H9 (cell line): Measurements from ENCODE around the gene TMEM151B. TPM values are rescaled to one million over a fixed set of nuclear protein-coding genes. Genes with fewer than 3 reads are reported as not detected.

Experiments
- DNase-seq: peaks from one replicate; pipeline ENCODE4 v3.0.0-alpha.2; 2017
- H2AFZ ChIP-seq: one replicate; pipeline ENCODE4 v1.6.1; 2013; ENCODE audit warnings: mild to moderate bottlenecking, low read length, control low read depth, moderate library complexity
- H2AK5ac ChIP-seq: 2 replicates; pipeline ENCODE4 v1.6.1; 2013; ENCODE audit warnings: low read length, control low read depth, mixed read lengths; ENCODE audit not compliant: insufficient read length
- H2BK120ac ChIP-seq: one replicate; pipeline ENCODE4 v1.6.1; 2013; ENCODE audit warnings: low read depth, mild to moderate bottlenecking, low read length, control low read depth, inconsistent platforms; ENCODE audit not compliant: poor library complexity, severe bottlenecking
- H2BK12ac ChIP-seq: 2 replicates; pipeline ENCODE4 v1.6.1; 2013; ENCODE audit warnings: low read length, control low read depth, mixed read lengths, low read depth; ENCODE audit not compliant: insufficient read length
- H2BK15ac ChIP-seq: 2 replicates; pipeline ENCODE4 v1.6.1; 2013; ENCODE audit warnings: low read depth, low read length, control low read depth
- H2BK20ac ChIP-seq: one replicate; pipeline ENCODE4 v1.6.1; 2013; ENCODE audit warnings: low read depth, mild to moderate bottlenecking, low read length, control low read depth, inconsistent platforms; ENCODE audit not compliant: poor library complexity, severe bottlenecking
- H2BK5ac ChIP-seq: 2 replicates; pipeline ENCODE4 v1.6.1; 2013; ENCODE audit warnings: low read length, control low read depth, mixed read lengths; ENCODE audit not compliant: insufficient read length
- H3K14ac ChIP-seq: 2 replicates; pipeline ENCODE4 v1.6.1; 2013; ENCODE audit warnings: low read length, control low read depth; ENCODE audit not compliant: insufficient read depth
- H3K18ac ChIP-seq: 2 replicates; pipeline ENCODE4 v1.6.1; 2013; ENCODE audit warnings: low read depth, mild to moderate bottlenecking, mixed read lengths, low read length, control low read depth; ENCODE audit not compliant: insufficient read length
- H3K23ac ChIP-seq: 2 replicates; pipeline ENCODE4 v1.6.1; 2013; ENCODE audit warnings: low read length, control low read depth, mixed read lengths, low read depth; ENCODE audit not compliant: insufficient read length
- H3K23me2 ChIP-seq: 2 replicates; pipeline ENCODE4 v1.6.1; 2013; ENCODE audit warnings: low read depth, mild to moderate bottlenecking, mixed read lengths, low read length, control low read depth; ENCODE audit not compliant: insufficient read length, poor library complexity, severe bottlenecking
- H3K27ac ChIP-seq: 2 replicates; pipeline ENCODE4 v1.5.1; 2013; ENCODE audit warnings: low read length, control low read depth, mixed read lengths, low read depth; ENCODE audit not compliant: insufficient read length
- H3K27me3 ChIP-seq: 2 replicates; pipeline ENCODE4 v1.6.1; 2013; ENCODE audit warnings: low read length, control low read depth, inconsistent platforms; ENCODE audit not compliant: insufficient read depth
- H3K4ac ChIP-seq: 2 replicates; pipeline ENCODE4 v1.6.1; 2013; ENCODE audit warnings: low read depth, mild to moderate bottlenecking, control low read depth, inconsistent platforms, low read length, moderate library complexity
- H3K4me1 ChIP-seq: 2 replicates; pipeline ENCODE4 v1.6.1; 2013; ENCODE audit warnings: low read length, control low read depth, inconsistent platforms; ENCODE audit not compliant: insufficient read depth
- H3K4me2 ChIP-seq: 2 replicates; pipeline ENCODE4 v1.6.1; 2013; ENCODE audit warnings: low read length, control low read depth, mixed read lengths; ENCODE audit not compliant: insufficient read length, insufficient read depth
- H3K56ac ChIP-seq: 2 replicates; pipeline ENCODE4 v1.6.1; 2013; ENCODE audit warnings: low read depth, mild to moderate bottlenecking, mixed read lengths, low read length, control low read depth; ENCODE audit not compliant: insufficient read length
- H3K79me1 ChIP-seq: 2 replicates; pipeline ENCODE4 v1.6.1; 2013; ENCODE audit warnings: low read depth, mild to moderate bottlenecking, moderate library complexity, low read length, control low read depth, inconsistent platforms; ENCODE audit not compliant: insufficient read depth, poor library complexity, severe bottlenecking
- H3K79me2 ChIP-seq: 2 replicates; pipeline ENCODE4 v1.6.1; 2013; ENCODE audit warnings: low read length, control low read depth, inconsistent platforms; ENCODE audit not compliant: insufficient read depth
- H3K9ac ChIP-seq: 2 replicates; pipeline ENCODE4 v1.6.1; 2013; ENCODE audit warnings: low read length, control low read depth, mixed read lengths; ENCODE audit not compliant: insufficient read length; ENCODE audit errors: extremely low read depth
- H3K9me3 ChIP-seq: one replicate; pipeline ENCODE4 v1.6.1; 2013; ENCODE audit warnings: low read depth, low read length, inconsistent platforms; ENCODE audit not compliant: control insufficient read depth
- H3T11ph ChIP-seq: one replicate; pipeline ENCODE4 v1.6.1; 2013; ENCODE audit warnings: mild to moderate bottlenecking, low read length, control low read depth, inconsistent platforms
- H4K20me1 ChIP-seq: one replicate; pipeline ENCODE4 v1.6.1; 2013; ENCODE audit not compliant: control insufficient read depth, insufficient read length, insufficient read depth
- H4K5ac ChIP-seq: 2 replicates; pipeline ENCODE4 v1.6.1; 2013; ENCODE audit warnings: low read depth, mild to moderate bottlenecking, mixed read lengths, low read length, control low read depth; ENCODE audit not compliant: insufficient read length
- H4K8ac ChIP-seq: replicated peaks from 2 replicates; pipeline ENCODE4 v1.6.1; 2013; ENCODE audit warnings: low read length, control low read depth, mixed read lengths, low read depth; ENCODE audit not compliant: insufficient read length
- H4K91ac ChIP-seq: 2 replicates; pipeline ENCODE4 v1.6.1; 2013; ENCODE audit warnings: low read depth, mild to moderate bottlenecking, moderate library complexity, mixed read lengths, low read length, control low read depth; ENCODE audit not compliant: insufficient read length
- H3K27ac Mint-ChIP-seq, 3 experiments: 2 replicates in 2 of 3; 3 replicates in 1 of 3; pipeline ENCODE4 v1.8.0; 2020 to 2021; ENCODE audit warnings: mixed read lengths in 3 of 3, mild to moderate bottlenecking in 1 of 3, moderate library complexity in 1 of 3
- H3K27me3 Mint-ChIP-seq: 2 replicates; pipeline ENCODE4 v1.8.0; 2021; ENCODE audit warnings: low read depth, mild to moderate bottlenecking, moderate library complexity, mixed read lengths
- H3K36me3 Mint-ChIP-seq, 3 experiments: 2 replicates in 2 of 3; 3 replicates in 1 of 3; pipeline ENCODE4 v1.8.0; 2020 to 2021; ENCODE audit warnings: low read depth in 3 of 3, mixed read lengths in 3 of 3; ENCODE audit not compliant: insufficient read depth in 1 of 3
- H3K4me1 Mint-ChIP-seq, 2 experiments: 2 replicates each; pipeline ENCODE4 v1.8.0; 2020; ENCODE audit warnings: mixed read lengths in 2 of 2
- H3K4me3 Mint-ChIP-seq, 2 experiments: 2 replicates in 1 of 2; 3 replicates in 1 of 2; pipeline ENCODE4 v1.8.0; 2020 to 2021; ENCODE audit warnings: mild to moderate bottlenecking in 2 of 2, mixed read lengths in 2 of 2, moderate library complexity in 1 of 2
- H3K9me3 Mint-ChIP-seq, 2 experiments: 2 replicates in 1 of 2; 3 replicates in 1 of 2; pipeline ENCODE4 v1.8.0; 2020; ENCODE audit warnings: mild to moderate bottlenecking in 2 of 2, mixed read lengths in 2 of 2, moderate library complexity in 1 of 2
- CTCF ChIP-seq: fragments of 200-600 bp; sonication (generic); conservative IDR thresholded peaks from 3 replicates; pipeline ENCODE4 v1.8.0; 2021; ENCODE audit warnings: antibody characterized with exemption, mild to moderate bottlenecking
- WGBS: extraction: QIAGEN DNeasy Blood & Tissue Kit; methylation state at CpG from one replicate; pipeline ENCODE4 v1.1.7; 2013; ENCODE audit warnings: missing lambda C conversion rate, low lambda C conversion rate, mixed read lengths; ENCODE audit not compliant: insufficient read length; ENCODE audit errors: extremely low coverage; 5-methylcytosine and 5-hydroxymethylcytosine counted together
- total RNA-seq: library from RNA; stranded (reverse); gene quantifications from 2 replicates; pipeline ENCODE4 v1.2.1, GENCODE V29; 2021

TMEM151B gene
- total RNA-seq, 1 experiment from 2014 or later = 2.4 TPM

DNA sequence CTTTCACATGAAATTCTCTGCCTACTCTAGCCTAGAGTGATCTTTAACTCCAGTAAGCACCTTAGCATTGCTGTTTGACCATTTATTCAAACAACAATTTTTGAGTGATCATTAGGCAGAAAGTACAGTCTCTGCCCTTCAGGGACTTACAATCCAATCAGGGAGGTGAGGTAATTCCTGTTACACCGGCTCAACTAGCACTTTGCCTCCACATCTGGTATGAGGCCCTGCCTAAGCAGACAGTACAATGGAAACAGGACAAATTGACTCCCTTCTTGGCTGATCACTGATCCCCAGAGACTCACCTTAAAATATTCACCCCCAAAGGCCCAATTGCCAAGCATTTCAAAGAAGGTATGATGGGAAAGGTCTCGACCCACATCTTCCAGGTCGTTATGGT, 41.5 kb downstream of the TMEM151B start:
- Histone ChIP-seq H3T11ph (no peak overlapping the region), H3K27me3 (peaks cover 2% of the 10 kb centered on the region; the same call in 1 of the 2 replicates), H3K9ac (no peak overlapping the region), H3K4me1 (no peaks in the 10 kb centered on the region), H3K18ac (no peak overlapping the region), H3K23me2 (peaks cover 4% of the 10 kb centered on the region), H4K8ac (no peak overlapping the region), H3K27ac (no peak overlapping the region), H2BK5ac (no peak overlapping the region), H2AK5ac (no peak overlapping the region), H4K20me1 (no peaks in the 10 kb centered on the region), H3K79me2 (peaks cover 6% of the 10 kb centered on the region; the same call in 1 of the 2 replicates), H2AFZ (no peak overlapping the region), H2BK12ac (no peak overlapping the region), H3K56ac (no peak overlapping the region), H3K23ac (no peak overlapping the region), H3K9me3 (no peaks in the 10 kb centered on the region), H4K91ac (no peak overlapping the region), H2BK120ac (no peak overlapping the region), H3K4ac (no peak overlapping the region), H3K4me2 (peak overlapping the region; percentile 85), H3K14ac (no peak overlapping the region), H2BK20ac (no peak overlapping the region), H4K5ac (no peak overlapping the region), H3K79me1 (peaks cover 5% of the 10 kb centered on the region), H2BK15ac (no peak overlapping the region)
- no peak for TF ChIP-seq CTCF
- peak overlapping the region; percentile 92 to 95 for H3K4me3 Mint-ChIP-seq
- H3K27me3 Mint-ChIP-seq = no peaks in the 10 kb centered on the region; the same call in 1 of the 2 replicates
- no CpG with 5 or more reads among the region's 3 CpGs for WGBS
- peak overlapping the region in 2 of 3 experiments; percentile 38 to 66; a peak in 3 of 7 replicates for H3K27ac Mint-ChIP-seq
- H3K4me1 Mint-ChIP-seq = peaks cover 12 to 17% of the 10 kb centered on the region in 2 experiments
- DNase-seq = no peak
- peaks cover 20 to 52% (median 47%) of the 10 kb centered on the region in 3 experiments for H3K36me3 Mint-ChIP-seq
- no peaks in the 10 kb centered on the region for H3K9me3 Mint-ChIP-seq
